Breast epithelium (tissue), 4 donors: Measurements from ENCODE around the gene TSKS. TPM values are rescaled to one million over a fixed set of nuclear protein-coding genes. Genes with fewer than 3 reads are reported as not detected.

Experiments used
- DNase-seq, 2 donors: peaks; one replicate each; pipeline ENCODE4 v3.0.0-alpha.2; 2019; ENCODE audit warnings: low spot score in 2 of 2
- H3K27ac ChIP-seq, 2 donors: fragments of 200-600 bp; sonication (generic) in 1 of 2; one replicate each; pipeline ENCODE4 v1.5.1; 2016 to 2019; ENCODE audit warnings: mild to moderate bottlenecking in 1 of 2
- H3K27me3 ChIP-seq, 2 donors: fragments of 200-600 bp; sonication (generic) in 1 of 2; one replicate each; pipeline versions ENCODE4 v1.5.1 to v1.6.0; 2017 to 2019; ENCODE audit warnings: control low read depth in 1 of 2, mild to moderate bottlenecking in 1 of 2
- H3K36me3 ChIP-seq: fragments of 200-600 bp; one replicate; pipeline ENCODE4 v1.5.1; 2019
- H3K4me1 ChIP-seq, 2 donors: fragments of 200-600 bp; sonication (generic); one replicate each; pipeline ENCODE4 v1.5.1; 2016 to 2019; ENCODE audit warnings: control low read depth in 1 of 2
- H3K4me3 ChIP-seq, 3 donors: fragments of 200-600 bp; sonication (generic); 1 replicate in 2 of 3; 2 replicates in 1 of 3; pipeline ENCODE4 v1.5.1; 2016 to 2019; ENCODE audit warnings: mild to moderate bottlenecking in 3 of 3, moderate library complexity in 2 of 3
- H3K9me3 ChIP-seq, 2 donors: fragments of 200-600 bp; sonication (generic) in 1 of 2; one replicate each; pipeline ENCODE4 v1.5.1; 2016 to 2019; ENCODE audit warnings: control low read depth in 1 of 2
- CTCF ChIP-seq, 3 donors: fragments of 450-650 bp; IDR thresholded peaks; one replicate each; pipeline ENCODE4 v1.5.1; 2016 to 2017; ENCODE audit warnings: antibody characterized with exemption in 3 of 3, mild to moderate bottlenecking in 3 of 3, moderate library complexity in 3 of 3
- POLR2A ChIP-seq: fragments of 450-650 bp; IDR thresholded peaks from one replicate; pipeline ENCODE4 v1.6.1; 2016; ENCODE audit warnings: antibody characterized with exemption, mild to moderate bottlenecking, moderate library complexity
- POLR2AphosphoS5 ChIP-seq, 3 donors: sonication (generic); formaldehyde crosslinking; IDR thresholded peaks; one replicate each; pipeline ENCODE4 v1.6.1; 2017; ENCODE audit warnings: antibody characterized with exemption in 3 of 3
- intact Hi-C: fragments of 100-400 bp; cut with DNase I; formaldehyde crosslinking; loops from one replicate; pipeline ENCODE4 v1.15.1; 2023; ENCODE audit warnings: low total_unique reads
- total RNA-seq, 3 donors: library from RNA; depleted of rRNA; stranded (reverse); fragments of >200 nt; gene quantifications; one replicate each; pipeline ENCODE4 v1.1.0, GENCODE V29; 2016

The TSKS gene
- total RNA-seq, 3 donors from 2014 or later: 0.33 to 0.96 TPM; not detected in 1

- peaks cover 6 to 14% of the 10 kb centered on the region in 2 donors for H3K4me1 ChIP-seq
- TF ChIP-seq POLR2A: no peak
- TF ChIP-seq CTCF (IDR thresholded peaks at IDR 0.05): no peak
- no peak for TF ChIP-seq POLR2AphosphoS5 (IDR thresholded peaks at IDR 0.05)
- H3K27me3 ChIP-seq: no peaks in the 10 kb centered on the region
- H3K9me3 ChIP-seq: no peaks in the 10 kb centered on the region
- H3K27ac ChIP-seq: peak overlapping the region; percentile 84 to 89
- intact Hi-C loops: loop anchor here (5.0 kb wide), 1 partner anchor 1125 kb away; no protein-coding TSS in a partner anchor
- no peak for DNase-seq
- H3K4me3 ChIP-seq: peak overlapping the region; percentile 82 to 96 (median 93)
- H3K36me3 ChIP-seq: no peaks in the 10 kb centered on the region
Measured at GRCh38 chr19:49767381-49767780, 4.3 kb upstream of the TSKS start.

- intact Hi-C loops: loop anchor here (5.0 kb wide), 1 partner anchor 1125 kb away; no protein-coding TSS in a partner anchor
- DNase-seq: no peak
Measured at GRCh38 chr19:49766930-49767299, 3.8 kb upstream of the TSKS start, which contains the start of gene AP2A1. Gene AP2A1, plus strand, starts transcription at chr19:49767001. Its CDS starts 133 bp downstream, at chr19:49767134.

GRCh38 chr19:49766007-49766929 is 3.2 kb upstream of the TSKS start:
- TF ChIP-seq POLR2A (peak; percentile 61), CTCF (IDR thresholded peaks at IDR 0.05) (peak in 2 of 3 donors; percentile 13 to 23), POLR2AphosphoS5 (IDR thresholded peaks at IDR 0.05) (peak; percentile 9 to 84 (median 64))
- intact Hi-C loops: loop anchor here (5.0 kb wide), 1 partner anchor 1124 kb away; no protein-coding TSS in a partner anchor
- DNase-seq: peak; percentile 100

More at GRCh38 chr19:49766930-49767299, 3.8 kb upstream of the TSKS start, which contains the start of gene AP2A1:
- Histone ChIP-seq H3K4me1 (peaks cover 6 to 14% of the 10 kb centered on the region in 2 donors), H3K4me3 (peak within 1 kb of the TSS; percentile 82 to 96 (median 93)), H3K27me3 (no peaks in the 10 kb centered on the region), H3K27ac (peak within 1 kb of the TSS; percentile 93 to 94), H3K9me3 (no peaks in the 10 kb centered on the region), H3K36me3 (no peaks in the 10 kb centered on the region)
- TF ChIP-seq POLR2A (no peak), CTCF (IDR thresholded peaks at IDR 0.05) (no peak), POLR2AphosphoS5 (IDR thresholded peaks at IDR 0.05) (no peak)

GRCh38 chr19:49764341-49764740 is 1.2 kb upstream of the TSKS start:
- TF ChIP-seq POLR2AphosphoS5 (IDR thresholded peaks at IDR 0.05) (no peak), POLR2A (no peak), CTCF (IDR thresholded peaks at IDR 0.05) (no peak)
- Histone ChIP-seq H3K36me3 (no peaks in the 10 kb centered on the region), H3K9me3 (no peaks in the 10 kb centered on the region), H3K27me3 (no peaks in the 10 kb centered on the region), H3K4me1 (peaks cover 6 to 14% of the 10 kb centered on the region in 2 donors), H3K4me3 (no peak overlapping the region), H3K27ac (peak overlapping the region in 1 of 2 donors; percentile 64)
- DNase-seq: no peak
- intact Hi-C loops: no loop called here

More at GRCh38 chr19:49766007-49766929, 3.2 kb upstream of the TSKS start:
- Histone ChIP-seq H3K4me3 (peak overlapping the region; percentile 82 to 96 (median 93)), H3K9me3 (no peaks in the 10 kb centered on the region), H3K27ac (peak overlapping the region; percentile 93 to 94), H3K36me3 (no peaks in the 10 kb centered on the region), H3K4me1 (peaks cover 6 to 14% of the 10 kb centered on the region in 2 donors), H3K27me3 (no peaks in the 10 kb centered on the region)
